Renal pelvis (tissue), 12 donors: ENCODE measurements around the gene XK. TPM values are rescaled to one million over a fixed set of nuclear protein-coding genes. Genes with fewer than 3 reads are reported as not detected.
A peak's percentile ranks its signal among the peaks of the same experiment; 100 is the strongest.
"Not testable (repeated sequence)": the region's sequence is repeated elsewhere in the genome, so short reads cannot be mapped to it uniquely, and the experiment has no call there.

Experiments
- DNase-seq: peaks from one replicate; pipeline ENCODE4 v3.0.0-alpha.2; 2013
- long read RNA-seq, 16 experiments: transcript quantifications; one replicate each; lab custom pipeline, GENCODE V29; 2026
- polyA plus RNA-seq, 3 donors: library from polyadenylated mRNA; unstranded; fragments of 120-200 nt; gene quantifications; one replicate each; pipeline ENCODE4 v1.2.1, GENCODE V29; 2013; ENCODE audit not compliant: insufficient read length in 3 of 3

The XK gene
- 1 to 10 TPM in 1 of 3 donors, under 1 TPM in 2; 0.95 to 1.1 (median 0.99) TPM for polyA plus RNA-seq
- long read RNA-seq, donor 1, full-length matches to known transcripts = 1 of 1 reads
- long read RNA-seq, donor 1, partial matches to known transcripts = 0 of 1 reads
- long read RNA-seq, donor 1, other reads (novel, unspliced or antisense) = 0 of 1 reads
- long read RNA-seq, donor 2 = 0 reads
- long read RNA-seq, donor 3, full-length matches to known transcripts = 1 of 1 reads
- long read RNA-seq, donor 3, partial matches to known transcripts = 0 of 1 reads
- long read RNA-seq, donor 3, other reads (novel, unspliced or antisense) = 0 of 1 reads
- long read RNA-seq, donor 4 = 0 reads
- long read RNA-seq, donor 5 = 0 reads
- long read RNA-seq, donor 6, full-length matches to known transcripts = 1 of 1 reads
- long read RNA-seq, donor 6, partial matches to known transcripts = 0 of 1 reads
- long read RNA-seq, donor 6, other reads (novel, unspliced or antisense) = 0 of 1 reads
- long read RNA-seq, donor 7 = 0 reads
- long read RNA-seq, donor 8 = 0 reads
- long read RNA-seq, donor 9, full-length matches to known transcripts = 1 of 1 reads
- long read RNA-seq, donor 9, partial matches to known transcripts = 0 of 1 reads
- long read RNA-seq, donor 9, other reads (novel, unspliced or antisense) = 0 of 1 reads
- long read RNA-seq, donor 10 = 0 reads
- long read RNA-seq, donor 11 = 0 reads
- long read RNA-seq, donor 12 = 0 reads
- long read RNA-seq, donor 13 = 0 reads
- long read RNA-seq, donor 14 = 0 reads
- long read RNA-seq, donor 15, full-length matches to known transcripts = 9 of 9 reads
- long read RNA-seq, donor 15, partial matches to known transcripts = 0 of 9 reads
- long read RNA-seq, donor 15, other reads (novel, unspliced or antisense) = 0 of 9 reads
- long read RNA-seq, donor 16 = 0 reads

- peak; percentile 17 for DNase-seq
Measured at GRCh38 chrX:37685381-37686359, at the start of gene XK. Gene XK (plus strand): TSS chrX:37685791. CDS start chrX:37685962, 171 bp downstream.

GRCh38 chrX:37638047-37638446 is 47.5 kb upstream of the XK start:
- DNase-seq = no peak

- no peak for DNase-seq
Measured at GRCh38 chrX:37640142-37640541, 45.4 kb upstream of the XK start.

DNA sequence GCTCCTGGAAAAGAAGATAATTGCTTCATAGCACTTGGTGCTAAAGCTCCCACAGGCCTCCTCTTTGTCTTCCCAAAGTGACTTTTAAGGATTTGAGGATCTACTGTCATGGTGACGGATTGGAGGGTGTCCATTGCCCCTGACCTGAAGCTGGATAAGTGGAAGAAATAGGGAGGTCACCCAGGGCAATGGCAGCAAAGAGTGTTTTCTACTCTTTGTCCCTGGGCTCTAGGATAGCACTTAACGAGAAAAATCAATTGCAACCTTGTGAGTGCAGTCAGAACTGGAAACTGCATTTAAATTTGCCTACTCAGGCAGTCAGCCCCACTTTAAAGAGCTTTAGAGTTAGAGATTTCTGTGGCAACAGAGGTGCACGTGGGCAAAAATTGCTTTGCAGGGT is 43.7 kb upstream of the XK start:
- DNase-seq = no peak

GRCh38 chrX:37644381-37645305 is 40.9 kb upstream of the XK start:
- no peak for DNase-seq

GRCh38 chrX:37646254-37646653 is 39.3 kb upstream of the XK start:
- DNase-seq = no peak

- DNase-seq = not testable (repeated sequence)
Measured at GRCh38 chrX:37650879-37651278, 34.7 kb upstream of the XK start.

DNA sequence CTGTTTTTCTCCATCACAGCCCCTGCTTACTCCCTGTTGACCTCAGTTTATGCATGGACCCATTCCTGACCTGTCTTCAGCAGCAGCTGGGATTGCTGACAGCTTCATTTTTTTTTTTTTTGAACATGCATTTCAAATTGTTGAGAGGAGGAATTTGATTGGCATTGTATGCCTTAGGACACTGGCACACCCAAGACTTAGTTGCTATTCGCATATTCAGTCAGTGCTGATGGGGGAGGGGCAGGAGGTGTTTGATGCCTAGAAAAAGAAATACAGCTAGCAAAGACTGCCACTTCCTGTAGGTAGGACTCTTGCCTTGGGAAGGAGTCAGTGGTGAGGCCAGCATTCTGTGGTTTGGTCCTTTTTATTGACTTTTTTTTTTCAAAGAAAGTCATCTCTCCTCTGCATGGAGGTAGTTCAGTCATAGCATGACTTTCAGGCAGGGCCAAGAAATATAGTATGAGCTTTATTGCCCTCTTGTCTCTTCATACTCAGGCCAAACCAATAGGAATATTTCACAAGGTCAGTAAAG is 33.6 kb upstream of the XK start:
- no peak for DNase-seq

DNA sequence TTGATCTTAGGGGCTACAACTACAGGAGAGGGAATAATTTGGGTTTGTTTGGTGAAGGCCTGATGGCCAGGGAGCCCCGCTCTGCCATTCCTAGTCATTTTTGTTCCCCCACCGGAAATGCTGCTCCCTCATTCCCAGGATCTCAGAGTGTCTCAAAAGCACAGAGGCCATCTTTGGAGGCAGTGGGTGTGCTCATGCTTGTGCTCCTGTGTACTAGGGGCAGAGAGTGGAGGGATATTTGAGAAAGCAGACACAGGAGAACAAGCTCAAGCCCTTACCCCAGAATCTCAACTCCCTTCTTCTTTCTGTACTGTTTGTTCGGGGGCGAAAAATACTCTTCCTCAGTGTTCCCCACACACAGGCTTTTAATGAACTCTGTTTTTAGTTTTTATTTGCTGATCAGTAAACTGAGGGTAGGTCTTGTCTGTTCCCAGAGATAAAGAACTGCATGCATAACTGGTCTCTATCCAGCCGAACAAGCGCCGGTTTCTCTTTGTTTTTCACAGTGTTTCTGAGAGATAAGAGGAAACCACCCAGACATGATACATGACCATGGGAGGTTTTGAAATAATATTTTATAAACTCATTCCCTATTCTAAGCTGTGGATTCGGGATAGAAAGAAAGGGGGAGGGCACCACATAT is 32.9 kb upstream of the XK start:
- DNase-seq = no peak

GRCh38 chrX:37653397-37654085 is 32.0 kb upstream of the XK start:
- DNase-seq = no peak

GRCh38 chrX:37658343-37659030 is 27.1 kb upstream of the XK start:
- no peak for DNase-seq

GRCh38 chrX:37659047-37659446 is 26.5 kb upstream of the XK start:
- no peak for DNase-seq

GRCh38 chrX:37662181-37662580 is 23.4 kb upstream of the XK start:
- no peak for DNase-seq

DNA sequence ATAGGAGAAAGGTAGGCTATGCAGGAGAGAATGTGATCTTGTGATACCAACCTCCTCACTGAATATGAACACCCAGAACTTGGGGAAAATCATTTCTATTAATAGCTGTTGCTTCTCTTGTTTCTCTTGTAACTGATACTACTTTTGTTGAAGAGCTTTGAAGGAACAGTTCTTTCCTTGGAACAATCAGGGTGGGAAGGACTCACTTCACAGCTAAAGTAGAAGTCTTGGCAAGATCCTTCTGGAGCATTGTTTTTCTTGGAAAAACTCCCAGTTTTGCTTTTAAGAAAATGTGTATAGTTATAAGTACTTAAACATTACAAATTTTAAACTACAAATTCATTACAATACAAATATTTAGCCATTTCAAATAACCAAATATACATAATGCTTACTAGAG is 19.1 kb upstream of the XK start:
- DNase-seq = peak; percentile 14

DNA sequence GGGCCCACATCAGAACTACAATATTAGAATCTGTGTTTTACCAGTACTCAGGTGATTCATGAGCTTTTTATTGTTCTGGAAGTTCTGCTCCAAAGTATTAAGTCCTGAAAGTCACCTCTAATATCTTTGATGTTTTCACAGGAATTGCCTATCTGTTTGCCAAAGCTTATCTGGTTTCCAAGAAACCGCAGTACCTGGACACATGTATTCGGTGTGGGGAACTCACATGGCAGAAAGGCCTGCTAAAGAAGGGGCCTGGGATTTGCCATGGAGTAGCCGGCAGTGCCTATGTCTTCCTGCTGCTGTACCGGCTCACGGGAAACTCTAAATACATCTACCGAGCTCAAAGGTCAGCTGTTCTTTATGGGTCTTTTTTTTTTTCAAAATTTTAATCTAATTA is 18.4 kb upstream of the XK start:
- no peak for DNase-seq

GRCh38 chrX:37672563-37672962 is 13.0 kb upstream of the XK start:
- no peak for DNase-seq

GRCh38 chrX:37676811-37677210 is 8.8 kb upstream of the XK start:
- no peak for DNase-seq

DNA sequence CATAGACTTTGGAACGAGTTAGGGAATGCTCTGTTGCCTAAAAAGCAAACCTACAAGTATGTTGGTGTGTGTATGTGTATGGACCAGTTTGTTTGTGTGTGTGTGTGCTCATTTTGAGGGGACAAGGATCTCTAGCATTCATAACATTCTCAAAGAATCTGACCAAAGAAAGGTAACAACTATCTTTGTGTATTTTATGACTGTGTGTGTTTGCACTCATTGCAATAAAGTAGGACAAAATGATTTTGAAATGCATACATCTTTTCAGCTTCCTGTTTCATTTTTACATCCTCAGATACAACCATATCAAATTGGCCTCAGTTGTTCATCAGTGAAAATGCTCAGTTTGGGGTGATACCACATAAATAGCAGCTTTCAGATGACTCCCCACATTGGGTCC is 8.3 kb upstream of the XK start:
- no peak for DNase-seq

DNA sequence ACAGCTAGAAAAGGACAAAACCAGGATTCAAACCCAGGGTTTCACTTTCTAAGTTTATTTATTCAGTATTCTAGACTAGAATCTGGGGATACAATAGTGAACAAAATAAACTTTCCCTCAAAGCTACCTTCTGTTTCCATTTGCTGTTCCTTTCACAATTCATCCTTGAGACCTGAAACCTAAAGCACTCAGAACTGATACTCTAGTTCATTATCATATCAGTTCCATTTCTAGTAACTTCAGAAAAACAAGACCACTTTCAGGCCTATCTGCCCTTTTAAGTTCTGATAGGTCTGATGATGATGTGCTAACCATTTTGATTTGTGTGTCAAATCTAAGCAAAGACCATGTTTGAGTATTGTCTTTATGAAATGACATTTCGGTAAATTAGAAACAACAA is 7.8 kb upstream of the XK start:
- no peak for DNase-seq
